K562 (cell line): ENCODE measurements around the gene CALU. TPM values are rescaled to one million over a fixed set of nuclear protein-coding genes. Genes with fewer than 3 reads are reported as not detected.

ENCODE experiments used
- ARID2 ChIP-seq: fragments of 450-650 bp; IDR thresholded peaks from 2 replicates; pipeline ENCODE4 v1.6.1; 2017; ENCODE audit warnings: antibody characterized with exemption, mild to moderate bottlenecking
- CTBP1 ChIP-seq: fragments of 450-650 bp; IDR thresholded peaks from 2 replicates; pipeline ENCODE4 v1.6.1; 2016; ENCODE audit warnings: borderline replicate concordance
- FIP1L1 ChIP-seq: fragments of 200-400 bp; formaldehyde crosslinking; IDR thresholded peaks from 2 replicates; pipeline ENCODE4 v1.6.1; 2018; ENCODE audit warnings: mild to moderate bottlenecking, low read depth, low read length; ENCODE audit not compliant: poor library complexity, severe bottlenecking
- JUNB ChIP-seq: fragments of 450-650 bp; formaldehyde crosslinking; conservative IDR thresholded peaks from 2 replicates; pipeline ENCODE4 v1.4.0; 2020; ENCODE audit warnings: mild to moderate bottlenecking
- OTX1 ChIP-seq: fragments of 450-650 bp; formaldehyde crosslinking; IDR thresholded peaks from 2 replicates; pipeline ENCODE4 v1.4.0; 2022; ENCODE audit warnings: mild to moderate bottlenecking
- RBM25 ChIP-seq: fragments of 200-400 bp; formaldehyde crosslinking; IDR thresholded peaks from 2 replicates; pipeline ENCODE4 v1.6.1; 2018; ENCODE audit warnings: low read length, low read depth, moderate library complexity; ENCODE audit not compliant: severe bottlenecking
- SOX6 ChIP-seq: fragments of 450-650 bp; IDR thresholded peaks from 2 replicates; pipeline ENCODE4 v1.6.1; 2014; ENCODE audit warnings: mild to moderate bottlenecking
- YBX1 ChIP-seq: fragments of 450-650 bp; IDR thresholded peaks from 2 replicates; pipeline ENCODE4 v1.7.1; 2016; ENCODE audit warnings: mild to moderate bottlenecking
- ZNF239 ChIP-seq: fragments of 250-450 bp; sonication (Bioruptor Pico); IDR thresholded peaks from 2 replicates; pipeline ENCODE4 v1.4.0; 2020; ENCODE audit warnings: mild to moderate bottlenecking
- ZNF778 ChIP-seq: fragments of 450-650 bp; formaldehyde crosslinking; IDR thresholded peaks from 2 replicates; pipeline ENCODE4 v1.4.0; 2020; ENCODE audit warnings: mild to moderate bottlenecking, moderate library complexity
- polyA plus RNA-seq, 8 experiments: library from polyadenylated mRNA; depleted of rRNA in 4 of 8; stranded (reverse) in 5 of 8; unstranded in 3 of 8; fragments of >200 nt; fragmentation: Nextera tagmentation in 2 of 8; fragmentation: Illumina TruSeq in 1 of 8; extraction: Ambion mirVana in 2 of 8; extraction: Trizol in 1 of 8; gene quantifications; 2 replicates each; pipeline versions ENCODE4 v1.2.1 to v1.2.3, GENCODE V29; 2011 to 2014; ENCODE audit warnings: inconsistent platforms in 1 of 8, missing spikeins in 1 of 8
- total RNA-seq, 7 experiments: library from RNA; depleted of rRNA in 6 of 7; stranded (reverse); fragments of >200 nt in 6 of 7; fragmentation: Illumina TruSeq in 2 of 7; extraction: Trizol in 2 of 7; gene quantifications; 2 replicates each; pipeline versions ENCODE4 v1.2.1 to v1.2.3, GENCODE V29; 2011 to 2021; ENCODE audit warnings: low replicate concordance in 1 of 7
- TF ChIP-seq, protein P1 (sequence below): fragments of 450-650 bp; IDR thresholded peaks from 2 replicates; pipeline ENCODE4 v1.7.1; 2018; ENCODE audit warnings: mild to moderate bottlenecking, low read depth; ENCODE audit not compliant: partially characterized antibody
- TF ChIP-seq, protein P2 (sequence below), 2 experiments: fragments of 450-650 bp in 1 of 2; sonication (generic) in 1 of 2; formaldehyde crosslinking; conservative IDR thresholded peaks; 2 replicates each; pipeline versions ENCODE4 v1.4.0 to v1.8.1; 2020 to 2022; ENCODE audit warnings: mild to moderate bottlenecking in 1 of 2, missing genetic modification reagents in 1 of 2
- TF ChIP-seq, protein P3 (sequence below): fragments of 450-650 bp; formaldehyde crosslinking; IDR thresholded peaks from 2 replicates; pipeline ENCODE4 v1.4.0; 2020; ENCODE audit warnings: mild to moderate bottlenecking, moderate library complexity
- TF ChIP-seq, protein P4 (sequence below): fragments of 250-450 bp; sonication (Bioruptor Pico); IDR thresholded peaks from 2 replicates; pipeline ENCODE4 v1.5.0; 2021; ENCODE audit warnings: mild to moderate bottlenecking, moderate library complexity
- TF ChIP-seq, protein P5 (sequence below): fragments of 450-650 bp; IDR thresholded peaks from 2 replicates; pipeline ENCODE4 v1.6.1; 2018; ENCODE audit warnings: mild to moderate bottlenecking, low read depth; ENCODE audit not compliant: partially characterized antibody
- TF ChIP-seq, protein P6 (sequence below), 2 experiments: IDR thresholded peaks; 2 replicates each; pipeline ENCODE4 v1.6.1; 2011; ENCODE audit warnings: borderline replicate concordance in 1 of 2, control low read depth in 1 of 2, low read depth in 1 of 2, low read length in 1 of 2, mild to moderate bottlenecking in 1 of 2, mixed read lengths in 1 of 2, moderate library complexity in 1 of 2; ENCODE audit not compliant: insufficient read depth in 1 of 2, insufficient read length in 1 of 2, poor library complexity in 1 of 2, severe bottlenecking in 1 of 2; ENCODE audit errors: extremely low read depth in 1 of 2

The CALU gene
- total and polyA plus RNA-seq, 9 of the 15 experiments (the other 6 are each of a cell fraction or from before 2014, with no cell fraction given): 166 to 286 (median 215) TPM

DNA sequence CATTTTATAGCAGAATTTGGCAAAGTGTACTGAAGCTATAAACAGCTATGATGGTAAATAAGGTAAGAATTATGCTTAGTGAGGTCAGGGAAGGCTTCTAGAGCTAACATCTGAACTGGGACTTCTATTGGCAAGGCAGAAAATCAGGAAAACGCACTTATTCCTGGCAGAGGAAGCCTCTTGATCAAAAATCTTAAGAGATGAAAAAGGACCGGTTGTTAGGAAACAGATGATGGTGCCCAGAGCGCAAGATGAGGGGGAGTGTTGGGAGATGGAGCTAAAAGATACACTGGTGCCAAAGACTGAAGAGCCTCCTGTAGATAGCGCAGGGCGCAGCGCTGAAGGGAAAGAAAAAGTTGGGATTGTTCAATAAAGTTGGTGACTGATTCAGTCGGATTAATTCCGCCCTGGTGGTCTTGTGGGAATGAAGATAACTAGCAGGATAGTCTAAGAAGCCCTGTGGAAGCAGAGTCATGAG is 550 bp upstream of the CALU start (continued):
- TF ChIP-seq, protein P1, sequence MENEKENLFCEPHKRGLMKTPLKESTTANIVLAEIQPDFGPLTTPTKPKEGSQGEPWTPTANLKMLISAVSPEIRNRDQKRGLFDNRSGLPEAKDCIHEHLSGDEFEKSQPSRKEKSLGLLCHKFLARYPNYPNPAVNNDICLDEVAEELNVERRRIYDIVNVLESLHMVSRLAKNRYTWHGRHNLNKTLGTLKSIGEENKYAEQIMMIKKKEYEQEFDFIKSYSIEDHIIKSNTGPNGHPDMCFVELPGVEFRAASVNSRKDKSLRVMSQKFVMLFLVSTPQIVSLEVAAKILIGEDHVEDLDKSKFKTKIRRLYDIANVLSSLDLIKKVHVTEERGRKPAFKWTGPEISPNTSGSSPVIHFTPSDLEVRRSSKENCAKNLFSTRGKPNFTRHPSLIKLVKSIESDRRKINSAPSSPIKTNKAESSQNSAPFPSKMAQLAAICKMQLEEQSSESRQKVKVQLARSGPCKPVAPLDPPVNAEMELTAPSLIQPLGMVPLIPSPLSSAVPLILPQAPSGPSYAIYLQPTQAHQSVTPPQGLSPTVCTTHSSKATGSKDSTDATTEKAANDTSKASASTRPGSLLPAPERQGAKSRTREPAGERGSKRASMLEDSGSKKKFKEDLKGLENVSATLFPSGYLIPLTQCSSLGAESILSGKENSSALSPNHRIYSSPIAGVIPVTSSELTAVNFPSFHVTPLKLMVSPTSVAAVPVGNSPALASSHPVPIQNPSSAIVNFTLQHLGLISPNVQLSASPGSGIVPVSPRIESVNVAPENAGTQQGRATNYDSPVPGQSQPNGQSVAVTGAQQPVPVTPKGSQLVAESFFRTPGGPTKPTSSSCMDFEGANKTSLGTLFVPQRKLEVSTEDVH: no peak
- TF ChIP-seq, protein P2, sequence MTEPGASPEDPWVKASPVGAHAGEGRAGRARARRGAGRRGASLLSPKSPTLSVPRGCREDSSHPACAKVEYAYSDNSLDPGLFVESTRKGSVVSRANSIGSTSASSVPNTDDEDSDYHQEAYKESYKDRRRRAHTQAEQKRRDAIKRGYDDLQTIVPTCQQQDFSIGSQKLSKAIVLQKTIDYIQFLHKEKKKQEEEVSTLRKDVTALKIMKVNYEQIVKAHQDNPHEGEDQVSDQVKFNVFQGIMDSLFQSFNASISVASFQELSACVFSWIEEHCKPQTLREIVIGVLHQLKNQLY (CRISPR knock-in tag; conservative IDR thresholded peaks at IDR 0.05): no peak
- TF ChIP-seq, protein P3, sequence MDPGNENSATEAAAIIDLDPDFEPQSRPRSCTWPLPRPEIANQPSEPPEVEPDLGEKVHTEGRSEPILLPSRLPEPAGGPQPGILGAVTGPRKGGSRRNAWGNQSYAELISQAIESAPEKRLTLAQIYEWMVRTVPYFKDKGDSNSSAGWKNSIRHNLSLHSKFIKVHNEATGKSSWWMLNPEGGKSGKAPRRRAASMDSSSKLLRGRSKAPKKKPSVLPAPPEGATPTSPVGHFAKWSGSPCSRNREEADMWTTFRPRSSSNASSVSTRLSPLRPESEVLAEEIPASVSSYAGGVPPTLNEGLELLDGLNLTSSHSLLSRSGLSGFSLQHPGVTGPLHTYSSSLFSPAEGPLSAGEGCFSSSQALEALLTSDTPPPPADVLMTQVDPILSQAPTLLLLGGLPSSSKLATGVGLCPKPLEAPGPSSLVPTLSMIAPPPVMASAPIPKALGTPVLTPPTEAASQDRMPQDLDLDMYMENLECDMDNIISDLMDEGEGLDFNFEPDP (CRISPR knock-in tag): no peak
- TF ChIP-seq ARID2: no peak
- TF ChIP-seq ZNF239 (CRISPR knock-in tag): no peak
- no peak for TF ChIP-seq JUNB
- TF ChIP-seq FIP1L1: no peak
- no peak for TF ChIP-seq ZNF778 (CRISPR knock-in tag)
- TF ChIP-seq, protein P4, sequence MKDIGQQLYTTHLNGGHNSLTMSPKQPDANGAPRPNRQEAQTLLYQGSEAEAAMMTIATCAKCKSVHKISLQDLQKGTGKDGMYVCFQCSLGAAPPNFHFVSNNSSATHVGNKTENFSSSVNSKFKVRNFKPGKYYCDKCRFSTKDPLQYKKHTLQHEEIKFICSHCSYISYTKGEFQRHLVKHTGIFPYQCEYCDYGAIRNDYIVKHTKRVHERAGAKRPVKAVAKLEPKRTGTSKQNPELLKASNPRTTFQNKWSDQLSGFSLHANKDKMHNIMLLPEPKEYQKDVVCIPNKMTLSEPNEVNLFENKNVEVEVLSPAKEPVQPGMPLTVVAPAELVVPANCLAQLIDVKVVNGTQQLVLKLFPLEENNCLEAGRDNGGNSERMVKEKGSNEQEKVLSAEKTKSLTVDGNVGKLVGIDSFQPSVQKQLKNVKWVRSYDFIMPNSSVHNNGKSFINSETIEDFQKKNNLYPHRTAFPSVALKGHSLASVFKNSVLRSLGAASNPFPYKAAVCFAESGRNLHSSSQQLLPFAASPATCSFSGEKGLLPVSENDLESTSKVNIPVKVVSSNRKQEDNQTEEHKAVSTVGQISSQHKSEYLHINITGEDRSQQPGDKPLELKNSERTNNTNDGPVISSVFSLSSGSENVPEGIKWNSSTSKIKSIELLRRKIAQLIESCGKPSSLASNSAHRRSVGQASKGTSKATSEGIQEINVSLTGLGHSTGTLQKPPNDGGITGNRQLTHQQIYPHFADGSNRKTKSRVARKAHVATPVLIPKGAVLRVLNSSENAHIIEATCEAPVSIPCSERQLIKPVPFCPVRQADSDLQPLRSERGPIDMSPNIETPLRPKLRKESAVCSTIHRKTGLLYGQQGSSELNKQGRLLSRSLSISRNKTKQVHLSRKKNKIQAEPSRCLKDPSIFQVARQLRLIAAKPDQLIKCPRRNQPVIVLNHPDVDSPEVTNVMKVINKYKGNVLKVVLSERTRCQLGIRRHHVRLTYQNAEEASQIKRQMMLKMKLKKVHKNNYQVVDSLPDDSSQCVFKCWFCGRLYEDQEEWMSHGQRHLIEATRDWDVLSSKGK: no peak
- no peak for TF ChIP-seq RBM25
- no peak; the same call in none of the 2 replicates for TF ChIP-seq SOX6
- no peak for TF ChIP-seq YBX1
- peak; percentile 76; the same call in 1 of the 2 replicates for TF ChIP-seq OTX1
- peak; percentile 95 for TF ChIP-seq CTBP1
- TF ChIP-seq, protein P5, sequence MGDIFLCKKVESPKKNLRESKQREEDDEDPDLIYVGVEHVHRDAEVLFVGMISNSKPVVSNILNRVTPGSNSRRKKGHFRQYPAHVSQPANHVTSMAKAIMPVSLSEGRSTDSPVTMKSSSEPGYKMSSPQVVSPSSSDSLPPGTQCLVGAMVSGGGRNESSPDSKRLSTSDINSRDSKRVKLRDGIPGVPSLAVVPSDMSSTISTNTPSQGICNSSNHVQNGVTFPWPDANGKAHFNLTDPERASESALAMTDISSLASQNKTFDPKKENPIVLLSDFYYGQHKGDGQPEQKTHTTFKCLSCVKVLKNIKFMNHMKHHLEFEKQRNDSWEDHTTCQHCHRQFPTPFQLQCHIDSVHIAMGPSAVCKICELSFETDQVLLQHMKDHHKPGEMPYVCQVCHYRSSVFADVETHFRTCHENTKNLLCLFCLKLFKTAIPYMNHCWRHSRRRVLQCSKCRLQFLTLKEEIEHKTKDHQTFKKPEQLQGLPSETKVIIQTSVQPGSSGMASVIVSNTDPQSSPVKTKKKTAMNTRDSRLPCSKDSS: no peak
- TF ChIP-seq, protein P6, sequence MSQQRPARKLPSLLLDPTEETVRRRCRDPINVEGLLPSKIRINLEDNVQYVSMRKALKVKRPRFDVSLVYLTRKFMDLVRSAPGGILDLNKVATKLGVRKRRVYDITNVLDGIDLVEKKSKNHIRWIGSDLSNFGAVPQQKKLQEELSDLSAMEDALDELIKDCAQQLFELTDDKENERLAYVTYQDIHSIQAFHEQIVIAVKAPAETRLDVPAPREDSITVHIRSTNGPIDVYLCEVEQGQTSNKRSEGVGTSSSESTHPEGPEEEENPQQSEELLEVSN (IDR thresholded peaks at IDR 0.05; ENCODE audit: borderline replicate concordance in 1 of 2, extremely low read depth in 1 of 2, insufficient read depth in 1 of 2, insufficient read length in 1 of 2, low read depth in 1 of 2, low read length in 1 of 2, poor library complexity in 1 of 2, severe bottlenecking in 1 of 2): no peak
